Sigmoid colon (tissue), 7 donors: ENCODE results near the gene ECHDC1. TPM values are rescaled to one million over a fixed set of nuclear protein-coding genes. Genes with fewer than 3 reads are reported as not detected.

Experiments
- DNase-seq: peaks from one replicate; pipeline ENCODE4 v3.0.0-alpha.2; 2019
- H3K27ac ChIP-seq, 4 donors: fragments of 200-600 bp; sonication (generic); one replicate each; pipeline ENCODE4 v1.5.1; 2016 to 2019; ENCODE audit warnings: mild to moderate bottlenecking in 1 of 4
- H3K27me3 ChIP-seq, 3 donors: fragments of 200-600 bp; sonication (generic); one replicate each; pipeline ENCODE4 v1.5.1; 2019; ENCODE audit warnings: mild to moderate bottlenecking in 1 of 3
- H3K36me3 ChIP-seq, 4 donors: fragments of 200-600 bp; sonication (generic); one replicate each; pipeline ENCODE4 v1.5.1; 2016 to 2019
- H3K4me1 ChIP-seq, 4 donors: fragments of 200-600 bp; sonication (generic); one replicate each; pipeline ENCODE4 v1.5.1; 2017 to 2019
- H3K4me3 ChIP-seq, 4 donors: fragments of 200-600 bp; sonication (generic); one replicate each; pipeline ENCODE4 v1.5.1; 2017 to 2019; ENCODE audit warnings: mild to moderate bottlenecking in 2 of 4, moderate library complexity in 1 of 4
- H3K9me3 ChIP-seq, 4 donors: fragments of 200-600 bp in 3 of 4; sonication (generic) in 3 of 4; one replicate each; pipeline versions ENCODE4 v1.5.1 to v1.6.1; 2013 to 2019
- EP300 ChIP-seq, 4 donors: sonication (generic); formaldehyde crosslinking; IDR thresholded peaks; one replicate each; pipeline ENCODE4 v1.6.1; 2017; ENCODE audit warnings: antibody characterized with exemption in 4 of 4
- POLR2A ChIP-seq, 2 donors: fragments of 450-650 bp; IDR thresholded peaks; one replicate each; pipeline ENCODE4 v1.6.1; 2016; ENCODE audit warnings: antibody characterized with exemption in 2 of 2, mild to moderate bottlenecking in 2 of 2, moderate library complexity in 2 of 2
- POLR2AphosphoS5 ChIP-seq, 4 donors: sonication (generic); formaldehyde crosslinking; IDR thresholded peaks; one replicate each; pipeline ENCODE4 v1.6.1; 2017; ENCODE audit warnings: antibody characterized with exemption in 4 of 4
- whole genome bisulfite sequencing, 2 donors: extraction: QIAGEN DNeasy Blood & Tissue Kit; methylation state at CpG; one replicate each; pipeline ENCODE4 v1.1.7; 2013; 5-methylcytosine and 5-hydroxymethylcytosine counted together
- intact Hi-C: fragments of 100-400 bp; cut with DNase I; formaldehyde crosslinking; loops from one replicate; pipeline ENCODE4 v1.15.1; 2023
- polyA plus RNA-seq, 3 donors: library from polyadenylated mRNA; stranded (reverse); fragments of 200-250 nt; gene quantifications; one replicate each; pipeline ENCODE4 v1.2.3, GENCODE V29; 2013
- total RNA-seq, 4 donors: library from RNA; depleted of rRNA; stranded (reverse); fragments of >200 nt; gene quantifications; one replicate each; pipeline ENCODE4 v1.1.0, GENCODE V29; 2016
- TF ChIP-seq, protein P1 (sequence below), 4 experiments: fragments of 450-650 bp in 3 of 4; fragments of 200-600 bp in 1 of 4; IDR thresholded peaks; one replicate each; pipeline ENCODE4 v1.5.1; 2016 to 2019; ENCODE audit warnings: antibody characterized with exemption in 4 of 4, mild to moderate bottlenecking in 3 of 4, moderate library complexity in 2 of 4
- donor health status: healthy with polysubstance abuse.
- donor health status: Bipolar disorder and iron deficiency.
- donor health status: healthy.

ECHDC1 gene, protein sequence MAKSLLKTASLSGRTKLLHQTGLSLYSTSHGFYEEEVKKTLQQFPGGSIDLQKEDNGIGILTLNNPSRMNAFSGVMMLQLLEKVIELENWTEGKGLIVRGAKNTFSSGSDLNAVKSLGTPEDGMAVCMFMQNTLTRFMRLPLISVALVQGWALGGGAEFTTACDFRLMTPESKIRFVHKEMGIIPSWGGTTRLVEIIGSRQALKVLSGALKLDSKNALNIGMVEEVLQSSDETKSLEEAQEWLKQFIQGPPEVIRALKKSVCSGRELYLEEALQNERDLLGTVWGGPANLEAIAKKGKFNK
- total RNA-seq, result 10 to 100 TPM; 77.3 to 97.1 (median 83.5) TPM
- 10 to 100 TPM; 48.6 to 66.6 (median 58.4) TPM for polyA plus RNA-seq

DNA sequence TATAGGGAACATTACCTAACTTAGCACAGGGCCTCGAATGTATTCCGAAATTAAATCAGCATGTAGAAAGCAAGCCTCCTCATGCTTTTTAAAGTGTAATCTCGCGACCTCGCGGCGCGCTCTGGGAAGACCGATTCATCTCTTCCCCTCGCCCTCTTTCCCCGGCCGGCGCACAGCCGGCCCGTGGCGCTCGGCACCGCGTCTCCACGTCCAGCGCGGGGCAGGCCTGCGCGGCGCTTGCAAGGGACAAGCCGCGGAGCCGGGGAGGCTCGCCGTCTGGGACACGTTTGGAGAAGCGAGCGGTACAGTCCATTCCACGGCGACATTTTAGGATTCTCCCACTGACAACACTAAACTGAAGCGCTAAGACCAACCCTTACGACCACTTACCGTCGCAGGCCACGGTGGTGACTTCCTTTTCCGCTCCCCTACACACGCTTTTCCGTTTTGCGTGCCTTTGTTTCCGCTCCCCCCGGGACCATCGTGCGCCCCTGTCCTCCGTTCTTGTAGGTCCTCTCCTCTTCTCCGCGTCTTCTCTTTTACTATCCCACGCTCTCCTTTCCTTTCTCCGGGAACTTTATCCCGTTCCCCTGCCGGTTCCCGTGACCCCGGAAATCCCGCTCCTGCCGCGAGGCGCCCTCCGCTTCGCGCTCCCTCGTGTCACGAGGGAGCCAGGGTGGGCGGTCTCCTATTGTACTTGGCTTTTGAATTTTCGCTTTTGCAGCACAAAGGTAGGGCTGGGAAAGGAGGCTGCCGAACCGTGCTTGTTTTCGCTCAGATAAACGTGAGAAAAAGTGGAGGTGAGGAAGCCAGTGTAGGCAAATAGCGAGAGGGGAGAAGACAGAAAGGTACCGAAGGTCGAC lies at the start of gene ECHDC1:
ECHDC1 (minus strand) TSS at position 664 of the 863 bp plus-strand sequence. CDS start 12,581 bp downstream, outside the sequence.
- H3K36me3 ChIP-seq, result no peaks in the 10 kb centered on the region
- peak; percentile 79 for DNase-seq
- H3K4me1 ChIP-seq, result peaks cover 0 to 48% (median 44%) of the 10 kb centered on the region in 4 donors
- H3K9me3 ChIP-seq, result no peaks in the 10 kb centered on the region
- WGBS, 2 donors, result 0% methylated on average over 75 of the region's 75 CpGs
- peak in 3 of 4 donors; percentile 40 to 57 (median 54) for TF ChIP-seq POLR2AphosphoS5 (IDR thresholded peaks at IDR 0.05)
- TF ChIP-seq, protein P1, sequence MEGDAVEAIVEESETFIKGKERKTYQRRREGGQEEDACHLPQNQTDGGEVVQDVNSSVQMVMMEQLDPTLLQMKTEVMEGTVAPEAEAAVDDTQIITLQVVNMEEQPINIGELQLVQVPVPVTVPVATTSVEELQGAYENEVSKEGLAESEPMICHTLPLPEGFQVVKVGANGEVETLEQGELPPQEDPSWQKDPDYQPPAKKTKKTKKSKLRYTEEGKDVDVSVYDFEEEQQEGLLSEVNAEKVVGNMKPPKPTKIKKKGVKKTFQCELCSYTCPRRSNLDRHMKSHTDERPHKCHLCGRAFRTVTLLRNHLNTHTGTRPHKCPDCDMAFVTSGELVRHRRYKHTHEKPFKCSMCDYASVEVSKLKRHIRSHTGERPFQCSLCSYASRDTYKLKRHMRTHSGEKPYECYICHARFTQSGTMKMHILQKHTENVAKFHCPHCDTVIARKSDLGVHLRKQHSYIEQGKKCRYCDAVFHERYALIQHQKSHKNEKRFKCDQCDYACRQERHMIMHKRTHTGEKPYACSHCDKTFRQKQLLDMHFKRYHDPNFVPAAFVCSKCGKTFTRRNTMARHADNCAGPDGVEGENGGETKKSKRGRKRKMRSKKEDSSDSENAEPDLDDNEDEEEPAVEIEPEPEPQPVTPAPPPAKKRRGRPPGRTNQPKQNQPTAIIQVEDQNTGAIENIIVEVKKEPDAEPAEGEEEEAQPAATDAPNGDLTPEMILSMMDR (IDR thresholded peaks at IDR 0.05), result no peak
- peak within 1 kb of the TSS; percentile 83 to 91 (median 87) for H3K27ac ChIP-seq
- intact Hi-C loops, result loop anchor here (2.0 kb wide), 3 partner anchors 76 to 122 kb away; partner anchors contain the start of gene RNF146
- H3K4me3 ChIP-seq, result peak within 1 kb of the TSS; percentile 63 to 83 (median 76)
- no peaks in the 10 kb centered on the region for H3K27me3 ChIP-seq

- peaks cover 0 to 32% (median 22%) of the 10 kb centered on the region in 4 donors for H3K4me1 ChIP-seq
- intact Hi-C loops, result no loop called here
- H3K36me3 ChIP-seq, result no peaks in the 10 kb centered on the region
- peak overlapping the region in 2 of 4 donors; percentile 52 to 70 for H3K27ac ChIP-seq
- no peaks in the 10 kb centered on the region for H3K9me3 ChIP-seq
- TF ChIP-seq EP300 (IDR thresholded peaks at IDR 0.05) (no peak), POLR2A (IDR thresholded peaks at IDR 0.05) (no peak), POLR2AphosphoS5 (IDR thresholded peaks at IDR 0.05) (no peak)
- WGBS, 2 donors, result 41 to 83% methylated on average over 1 of the region's 1 CpG
- no peak for DNase-seq
- H3K4me3 ChIP-seq, result no peak overlapping the region
- H3K27me3 ChIP-seq, result no peaks in the 10 kb centered on the region
Observed at GRCh38 chr6:127392301-127392700, 48.9 kb upstream of the ECHDC1 start.

DNA sequence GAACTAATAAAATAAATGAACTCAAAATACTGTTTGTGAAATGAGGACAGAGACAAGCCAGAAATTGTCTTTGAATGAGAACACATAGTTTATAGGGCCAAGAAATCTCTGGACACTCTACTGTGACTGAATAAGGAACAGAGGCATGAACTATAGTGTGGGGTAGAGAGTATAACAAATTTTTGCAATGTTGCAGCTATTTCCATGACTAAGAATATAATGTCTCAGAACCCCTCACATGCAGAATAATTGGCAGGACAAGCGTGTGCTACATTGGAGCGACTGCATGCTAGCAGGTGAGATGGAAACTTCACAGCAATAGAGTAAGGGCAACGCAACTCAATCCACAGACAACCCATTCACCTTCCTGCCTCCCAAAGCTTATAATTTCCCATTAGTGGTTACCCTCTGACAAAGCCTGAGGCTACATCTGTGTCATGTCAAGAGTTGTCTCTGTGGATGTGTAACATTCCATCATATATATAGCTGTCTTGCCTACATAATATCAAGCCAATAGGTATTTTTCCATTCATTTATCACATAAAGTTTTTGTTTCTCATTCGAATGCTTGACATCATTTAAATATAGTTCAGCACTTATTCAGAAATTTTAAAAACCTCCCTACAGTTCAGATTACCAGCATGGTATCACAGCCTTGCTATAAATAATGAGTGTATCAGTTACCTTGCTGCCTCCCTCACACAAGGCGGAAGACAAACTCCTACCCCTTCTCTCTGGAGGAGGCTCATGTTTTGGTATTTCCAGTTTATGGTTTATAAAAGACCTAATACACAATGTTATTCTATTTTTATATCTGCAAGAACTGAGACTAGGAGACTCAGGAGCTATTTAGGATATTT lies 47.9 kb upstream of the ECHDC1 start:
- Histone ChIP-seq H3K27me3 (no peaks in the 10 kb centered on the region), H3K36me3 (no peaks in the 10 kb centered on the region), H3K27ac (peak overlapping the region in 3 of 4 donors; percentile 50 to 70 (median 52)), H3K4me1 (peaks cover 0 to 32% (median 22%) of the 10 kb centered on the region in 4 donors), H3K9me3 (no peaks in the 10 kb centered on the region), H3K4me3 (no peak overlapping the region)
- intact Hi-C loops, result no loop called here
- no peak for DNase-seq
- TF ChIP-seq, protein P1 (IDR thresholded peaks at IDR 0.05), result no peak
- no peak for TF ChIP-seq POLR2A (IDR thresholded peaks at IDR 0.05)
- TF ChIP-seq POLR2AphosphoS5 (IDR thresholded peaks at IDR 0.05), result peak in 1 of 4 donors; percentile 20
- no peak for TF ChIP-seq EP300 (IDR thresholded peaks at IDR 0.05)
- 91 to 95% methylated on average over 5 of the region's 5 CpGs for WGBS, 2 donors

DNA sequence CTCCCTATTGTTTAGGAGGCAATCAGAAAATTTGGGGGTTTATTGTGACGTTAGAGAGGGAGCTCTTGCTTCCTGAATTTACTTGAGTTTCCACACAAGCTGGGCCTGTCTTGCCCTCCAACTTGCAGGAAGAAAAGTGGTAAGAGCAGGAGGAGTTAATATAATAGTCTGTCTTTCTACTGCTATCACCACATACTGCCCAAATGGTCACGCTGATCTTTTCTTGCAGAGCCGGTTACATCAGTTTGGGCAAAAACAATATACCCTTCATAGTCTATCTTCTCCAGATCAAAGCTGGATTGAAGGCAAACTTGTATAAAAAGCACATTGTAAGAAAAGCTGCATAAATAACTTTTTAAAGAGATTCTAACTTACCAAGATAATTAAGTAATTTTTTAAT lies 46.3 kb upstream of the ECHDC1 start:
- WGBS, 2 donors, result 91 to 94% methylated on average over 3 of the region's 3 CpGs
- Histone ChIP-seq H3K27me3 (no peaks in the 10 kb centered on the region), H3K27ac (no peak overlapping the region), H3K4me3 (no peak overlapping the region), H3K9me3 (no peaks in the 10 kb centered on the region), H3K4me1 (peaks cover 0 to 41% (median 22%) of the 10 kb centered on the region in 4 donors), H3K36me3 (no peaks in the 10 kb centered on the region)
- TF ChIP-seq POLR2AphosphoS5 (IDR thresholded peaks at IDR 0.05), result no peak
- TF ChIP-seq POLR2A (IDR thresholded peaks at IDR 0.05), result no peak
- TF ChIP-seq, protein P1 (IDR thresholded peaks at IDR 0.05), result no peak
- intact Hi-C loops, result no loop called here
- no peak for DNase-seq
